IMR-90 (cell line): Measurements from ENCODE around the gene CCNA1. TPM values are rescaled to one million over a fixed set of nuclear protein-coding genes. Genes with fewer than 3 reads are reported as not detected.

Experiments used
- ATAC-seq: fragments of 200-7000 bp; cut with Tn5 transposase; 2 replicates; pipeline ENCODE4 v1.9.1; 2020; ENCODE audit warnings: low read depth, mild to moderate bottlenecking, moderate library complexity
- BruUV-seq: library from RNA; stranded (reverse); fragments of 400-500 nt; replicated peaks from 2 replicates; lab custom pipeline; 2021; lab: Mats Ljungman, UMichigan
- CTCF ChIA-PET: fragments of 300-600 bp; formaldehyde crosslinking; extraction: SDS; loops from one replicate; lab custom pipeline; 2021; ENCODE audit warnings: antibody characterized with exemption; lab: Yijun Ruan, JAX
- POLR2A ChIA-PET: fragments of 300-600 bp; sonication (Branson Sonifier 250); formaldehyde crosslinking; loops from one replicate; lab custom pipeline; 2022; ENCODE audit warnings: antibody characterized with exemption; ENCODE audit not compliant: unreplicated experiment; lab: Charles Lee
- DNase-seq: peaks from one replicate; pipeline ENCODE4 v3.0.0; 2013
- H2AFZ ChIP-seq: replicated peaks from 2 replicates; pipeline ENCODE3; 2013; ENCODE audit warnings: low read length, mild to moderate bottlenecking; ENCODE audit not compliant: poor library complexity
- H2AK5ac ChIP-seq: 2 replicates; pipeline ENCODE4 v1.6.1; 2013; ENCODE audit warnings: low read depth, low read length, inconsistent platforms
- H2AK9ac ChIP-seq: replicated peaks from 2 replicates; pipeline ENCODE3; 2013; ENCODE audit warnings: mild to moderate bottlenecking, low read depth, low read length, moderate library complexity; ENCODE audit not compliant: poor library complexity
- H2BK120ac ChIP-seq: 2 replicates; pipeline ENCODE4 v1.6.1; 2013; ENCODE audit warnings: low read depth, low read length, inconsistent platforms
- H2BK15ac ChIP-seq: 3 replicates; pipeline ENCODE4 v1.6.1; 2013; ENCODE audit warnings: low read depth, low read length, inconsistent platforms
- H2BK20ac ChIP-seq: 2 replicates; pipeline ENCODE4 v1.6.1; 2013; ENCODE audit warnings: low read depth, mild to moderate bottlenecking, inconsistent platforms, low read length, moderate library complexity
- H2BK5ac ChIP-seq: 2 replicates; pipeline ENCODE4 v1.6.1; 2013; ENCODE audit warnings: mild to moderate bottlenecking, low read depth, low read length, inconsistent platforms; ENCODE audit not compliant: poor library complexity, severe bottlenecking
- H3K14ac ChIP-seq: replicated peaks from 2 replicates; pipeline ENCODE4 v1.6.1; 2013; ENCODE audit warnings: low read depth, low read length, inconsistent platforms
- H3K18ac ChIP-seq: 2 replicates; pipeline ENCODE4 v1.6.1; 2013; ENCODE audit warnings: low read depth, low read length, control low read depth
- H3K23ac ChIP-seq: 2 replicates; pipeline ENCODE4 v1.6.1; 2013; ENCODE audit warnings: low read depth, low read length, inconsistent platforms
- H3K27ac ChIP-seq: 2 replicates; pipeline ENCODE4 v1.5.1; 2013; ENCODE audit warnings: mild to moderate bottlenecking, control low read depth, low read length; ENCODE audit not compliant: insufficient read depth
- H3K27me3 ChIP-seq: 2 replicates; pipeline ENCODE4 v1.6.1; 2013; ENCODE audit warnings: low read length; ENCODE audit not compliant: control insufficient read depth, insufficient read depth
- H3K36me3 ChIP-seq: 2 replicates; pipeline ENCODE4 v1.6.1; 2013; ENCODE audit warnings: low read length, mixed read lengths; ENCODE audit not compliant: control insufficient read depth, insufficient read depth
- H3K4ac ChIP-seq: 2 replicates; pipeline ENCODE4 v1.6.1; 2013; ENCODE audit warnings: low read depth, low read length, inconsistent platforms
- H3K4me1 ChIP-seq: 2 replicates; pipeline ENCODE4 v1.6.1; 2013; ENCODE audit warnings: low read length, mixed read lengths; ENCODE audit not compliant: control insufficient read depth, insufficient read depth
- H3K4me2 ChIP-seq: 2 replicates; pipeline ENCODE4 v1.6.1; 2013; ENCODE audit warnings: low read depth, mild to moderate bottlenecking, control low read depth, low read length, moderate library complexity
- H3K4me3 ChIP-seq: 2 replicates; pipeline ENCODE4 v1.5.1; 2013; ENCODE audit warnings: low read depth, mild to moderate bottlenecking, control low read depth, low read length, moderate library complexity; ENCODE audit not compliant: insufficient read depth
- H3K56ac ChIP-seq: 2 replicates; pipeline ENCODE4 v1.6.1; 2013; ENCODE audit warnings: low read length, inconsistent platforms; ENCODE audit not compliant: insufficient read depth; ENCODE audit errors: extremely low read depth
- H3K79me1 ChIP-seq, 2 experiments: 2 replicates each; pipeline ENCODE4 v1.6.1; 2013; ENCODE audit warnings: low read length in 2 of 2, inconsistent platforms in 1 of 2, low read depth in 1 of 2
- H3K9ac ChIP-seq: 2 replicates; pipeline ENCODE4 v1.6.1; 2013; ENCODE audit warnings: low read depth, low read length, control low read depth
- H3K9me1 ChIP-seq: 2 replicates; pipeline ENCODE4 v1.6.1; 2013; ENCODE audit warnings: low read length, inconsistent platforms; ENCODE audit not compliant: insufficient read depth
- H3K9me3 ChIP-seq: 2 replicates; pipeline ENCODE4 v1.6.1; 2013; ENCODE audit warnings: low read length; ENCODE audit not compliant: control insufficient read depth, insufficient read depth
- H4K20me1 ChIP-seq: 2 replicates; pipeline ENCODE4 v1.6.1; 2013; ENCODE audit warnings: low read length, inconsistent platforms; ENCODE audit not compliant: insufficient read depth
- H4K5ac ChIP-seq: 2 replicates; pipeline ENCODE4 v1.6.1; 2013; ENCODE audit warnings: mild to moderate bottlenecking, low read depth, low read length, control low read depth
- H4K8ac ChIP-seq, 2 experiments: 2 replicates each; pipeline ENCODE4 v1.6.1; 2013; ENCODE audit warnings: low read depth in 2 of 2, low read length in 2 of 2, control low read depth in 1 of 2, inconsistent platforms in 1 of 2
- H4K91ac ChIP-seq: 2 replicates; pipeline ENCODE4 v1.6.1; 2013; ENCODE audit warnings: low read depth, low read length, inconsistent platforms; ENCODE audit not compliant: insufficient read depth
- BHLHE40 ChIP-seq: fragments of 150-350 bp; IDR thresholded peaks from 2 replicates; pipeline ENCODE4 v1.6.1; 2016; ENCODE audit warnings: mild to moderate bottlenecking, low read depth, low read length
- CEBPB ChIP-seq: IDR thresholded peaks from 2 replicates; pipeline ENCODE4 v1.6.1; 2012; ENCODE audit warnings: low read depth, low read length, improper control_type of control experiment
- CHD1 ChIP-seq: IDR thresholded peaks from 2 replicates; pipeline ENCODE4 v1.6.1; 2012; ENCODE audit warnings: low read depth, low read length, improper control_type of control experiment
- ELK1 ChIP-seq: fragments of 150-350 bp; IDR thresholded peaks from 2 replicates; pipeline ENCODE4 v1.6.1; 2016; ENCODE audit warnings: low read depth, mild to moderate bottlenecking, low read length, moderate library complexity, borderline replicate concordance
- MAFK ChIP-seq: IDR thresholded peaks from 2 replicates; pipeline ENCODE4 v1.6.1; 2012; ENCODE audit warnings: low read depth, low read length, improper control_type of control experiment
- MAZ ChIP-seq: IDR thresholded peaks from 2 replicates; pipeline ENCODE4 v1.6.1; 2012; ENCODE audit warnings: low read depth, mild to moderate bottlenecking, low read length, improper control_type of control experiment, moderate library complexity, borderline replicate concordance
- MXI1 ChIP-seq: IDR thresholded peaks from 2 replicates; pipeline ENCODE4 v1.6.1; 2012; ENCODE audit warnings: low read depth, mild to moderate bottlenecking, low read length, moderate library complexity, borderline replicate concordance
- POLR2A ChIP-seq: IDR thresholded peaks from 2 replicates; pipeline ENCODE4 v1.6.1; 2012; ENCODE audit warnings: mild to moderate bottlenecking, low read depth, low read length
- RAD21 ChIP-seq: IDR thresholded peaks from 2 replicates; pipeline ENCODE4 v1.6.1; 2012; ENCODE audit warnings: low read length, improper control_type of control experiment
- RCOR1 ChIP-seq: IDR thresholded peaks from 2 replicates; pipeline ENCODE4 v1.6.1; 2012; ENCODE audit warnings: mild to moderate bottlenecking, low read length, improper control_type of control experiment; ENCODE audit not compliant: insufficient replicate concordance
- RFX5 ChIP-seq: IDR thresholded peaks from 2 replicates; pipeline ENCODE4 v1.8.0; 2012; ENCODE audit warnings: low read depth, mild to moderate bottlenecking, low read length, moderate library complexity
- dilution Hi-C: fragments of 300-500 bp; cut with HindIII; formaldehyde crosslinking; loops from one replicate; pipeline ENCODE4 v1.14.3; 2018; ENCODE audit warnings: low sequenced_read_pairs; ENCODE audit not compliant: unreplicated experiment
- in situ Hi-C: fragments of 300-500 bp; cut with MboI; formaldehyde crosslinking; loops from 3 replicates; pipeline ENCODE4 v1.14.3; 2019; ENCODE audit warnings: low sequenced_read_pairs, inconsistent platforms, mixed read lengths
- intact Hi-C: fragments of 100-400 bp; cut with micrococcal nuclease; formaldehyde crosslinking; loops from 2 replicates; pipeline ENCODE4 v1.10.0; 2022
- polyA plus RNA-seq, 3 experiments: library from polyadenylated mRNA; depleted of rRNA; stranded (reverse); fragments of >200 nt; gene quantifications; 2 replicates each; pipeline ENCODE4 v1.2.3, GENCODE V29; 2012; ENCODE audit warnings: low replicate concordance in 1 of 3
- total RNA-seq: library from RNA; depleted of rRNA; stranded (reverse); fragments of >200 nt; gene quantifications from 2 replicates; pipeline ENCODE4 v1.2.3, GENCODE V29; 2012
- TF ChIP-seq, protein P1 (sequence below): conservative IDR thresholded peaks from 2 replicates; pipeline ENCODE4 v1.5.1; 2012; ENCODE audit warnings: mild to moderate bottlenecking, low read depth, low read length, improper control_type of control experiment
- TF ChIP-seq, protein P2 (sequence below): fragments of 150-350 bp; IDR thresholded peaks from 2 replicates; pipeline ENCODE4 v1.6.1; 2017; ENCODE audit warnings: mild to moderate bottlenecking, antibody characterized with exemption, low read length, low read depth

CCNA1 gene
- total and polyA plus RNA-seq, 2 of the 4 experiments (the other 2 are of a cell fraction): 0.07 TPM; not detected in 1

GRCh38 chr13:36461506-36461905 is 29.2 kb downstream of the CCNA1 start:
- BruUV-seq: no TSS peak
- no peak overlapping the region for H3K4ac ChIP-seq
- intact Hi-C loops (no loop called here), in situ Hi-C loops (no loop called here), dilution Hi-C loops (no loop called here)
- no peak for ATAC-seq
- no peak overlapping the region for H4K5ac ChIP-seq
- H3K9me3 ChIP-seq: no peaks in the 10 kb centered on the region
- H4K8ac ChIP-seq: no peak overlapping the region
- H3K9ac ChIP-seq: no peak overlapping the region
- no peak overlapping the region for H4K91ac ChIP-seq
- no peak overlapping the region for H2BK20ac ChIP-seq
- H3K36me3 ChIP-seq: no peaks in the 10 kb centered on the region
- no peak overlapping the region for H3K23ac ChIP-seq
- no peak for TF ChIP-seq RAD21
- no peak for TF ChIP-seq POLR2A
- no peak for TF ChIP-seq CHD1
- no peak for TF ChIP-seq MAFK
- TF ChIP-seq RCOR1: no peak
- no peak for TF ChIP-seq MAZ
- no peak for TF ChIP-seq MXI1
- TF ChIP-seq, protein P1, sequence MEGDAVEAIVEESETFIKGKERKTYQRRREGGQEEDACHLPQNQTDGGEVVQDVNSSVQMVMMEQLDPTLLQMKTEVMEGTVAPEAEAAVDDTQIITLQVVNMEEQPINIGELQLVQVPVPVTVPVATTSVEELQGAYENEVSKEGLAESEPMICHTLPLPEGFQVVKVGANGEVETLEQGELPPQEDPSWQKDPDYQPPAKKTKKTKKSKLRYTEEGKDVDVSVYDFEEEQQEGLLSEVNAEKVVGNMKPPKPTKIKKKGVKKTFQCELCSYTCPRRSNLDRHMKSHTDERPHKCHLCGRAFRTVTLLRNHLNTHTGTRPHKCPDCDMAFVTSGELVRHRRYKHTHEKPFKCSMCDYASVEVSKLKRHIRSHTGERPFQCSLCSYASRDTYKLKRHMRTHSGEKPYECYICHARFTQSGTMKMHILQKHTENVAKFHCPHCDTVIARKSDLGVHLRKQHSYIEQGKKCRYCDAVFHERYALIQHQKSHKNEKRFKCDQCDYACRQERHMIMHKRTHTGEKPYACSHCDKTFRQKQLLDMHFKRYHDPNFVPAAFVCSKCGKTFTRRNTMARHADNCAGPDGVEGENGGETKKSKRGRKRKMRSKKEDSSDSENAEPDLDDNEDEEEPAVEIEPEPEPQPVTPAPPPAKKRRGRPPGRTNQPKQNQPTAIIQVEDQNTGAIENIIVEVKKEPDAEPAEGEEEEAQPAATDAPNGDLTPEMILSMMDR: no peak
- TF ChIP-seq CEBPB: no peak
- no peak for TF ChIP-seq BHLHE40
- no peak for TF ChIP-seq RFX5
- TF ChIP-seq, protein P2, sequence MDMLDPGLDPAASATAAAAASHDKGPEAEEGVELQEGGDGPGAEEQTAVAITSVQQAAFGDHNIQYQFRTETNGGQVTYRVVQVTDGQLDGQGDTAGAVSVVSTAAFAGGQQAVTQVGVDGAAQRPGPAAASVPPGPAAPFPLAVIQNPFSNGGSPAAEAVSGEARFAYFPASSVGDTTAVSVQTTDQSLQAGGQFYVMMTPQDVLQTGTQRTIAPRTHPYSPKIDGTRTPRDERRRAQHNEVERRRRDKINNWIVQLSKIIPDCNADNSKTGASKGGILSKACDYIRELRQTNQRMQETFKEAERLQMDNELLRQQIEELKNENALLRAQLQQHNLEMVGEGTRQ: no peak
- TF ChIP-seq ELK1: no peak
- no peak overlapping the region for H2AFZ ChIP-seq
- H4K20me1 ChIP-seq: no peaks in the 10 kb centered on the region
- CTCF ChIA-PET: no interaction called here
- H3K27ac ChIP-seq: no peak overlapping the region
- POLR2A ChIA-PET: no interaction called here
- H2AK9ac ChIP-seq: no peak overlapping the region
- no peak overlapping the region for H2BK15ac ChIP-seq
- H2AK5ac ChIP-seq: no peak overlapping the region
- DNase-seq: no peak
- no peak overlapping the region for H3K4me3 ChIP-seq
- no peak overlapping the region for H2BK5ac ChIP-seq
- no peak overlapping the region for H3K14ac ChIP-seq
- H3K18ac ChIP-seq: no peak overlapping the region
- no peak overlapping the region for H3K4me2 ChIP-seq
- H3K56ac ChIP-seq: no peak overlapping the region
- H3K27me3 ChIP-seq: no peaks in the 10 kb centered on the region
- no peaks in the 10 kb centered on the region for H3K4me1 ChIP-seq
- no peaks in the 10 kb centered on the region for H3K79me1 ChIP-seq
- H2BK120ac ChIP-seq: no peak overlapping the region
- H3K9me1 ChIP-seq: no peaks in the 10 kb centered on the region
